Measurements from ENCODE around the gene LY6G6D. TPM values are rescaled to one million over a fixed set of nuclear protein-coding genes. Genes with fewer than 3 reads are reported as not detected.

The LY6G6D gene
- total and polyA plus RNA-seq, 2 donors (not counting 3 experiments of a cell fraction or from before 2014, with no cell fraction given) = not detected

GRCh38 chr6:31705931-31706330, 9.2 kb upstream of the LY6G6D start:
- Histone ChIP-seq H4K20me1 (replicated peaks; ENCODE audit: control insufficient read depth, extremely low read depth, insufficient read depth, low read length) (no peaks in the 10 kb centered on the region), H2AFZ (ENCODE audit: low read depth, low read length) (no peak overlapping the region), H3K4me2 (ENCODE audit: insufficient read depth, low read length) (no peak overlapping the region), H3K9me3 (replicated peaks; ENCODE audit: control insufficient read depth, insufficient read depth, low read length) (no peaks in the 10 kb centered on the region), H3K27ac (ENCODE audit: insufficient read depth, low read depth, low read length) (no peak overlapping the region), H3K36me3 (ENCODE audit: control insufficient read depth in 2 of 2, extremely low read depth in 1 of 2, insufficient read depth in 2 of 2, low read length in 2 of 2) (no peaks in the 10 kb centered on the region), H3K4me1 (ENCODE audit: control insufficient read depth, extremely low read depth, insufficient read depth, low read length) (peaks cover 15% of the 10 kb centered on the region), H3K9ac (replicated peaks; ENCODE audit: extremely low read depth, insufficient read depth, low read length) (no peak overlapping the region), H3K79me2 (ENCODE audit: control insufficient read depth, insufficient read depth, low read length) (peaks cover 18% of the 10 kb centered on the region), H3K9me1 (replicated peaks; ENCODE audit: control insufficient read depth, extremely low read depth, insufficient read depth, low read length) (no peaks in the 10 kb centered on the region), H3K4me3 (replicated peaks in 1 of 3; ENCODE audit: insufficient read depth in 1 of 3, low read depth in 1 of 3, low read length in 3 of 3) (no peak overlapping the region), H3K27me3 (ENCODE audit: control insufficient read depth in 2 of 2, insufficient read depth in 2 of 2, low read length in 2 of 2) (no peaks in the 10 kb centered on the region)
- ChIA-PET CTCF (no interaction called here), POLR2A (interaction anchor here (0.6 kb wide), 2 partner anchors 24 to 253 kb away, joined by 4 to 9 read pairs; partner anchors contain the start of gene SKIC2)
- TF ChIP-seq MYC (IDR thresholded peaks at IDR 0.05; ENCODE audit: low read depth, low read length) = no peak
- no peak for TF ChIP-seq POLR2A (IDR thresholded peaks at IDR 0.05; ENCODE audit: low read depth, low read length)
- TF ChIP-seq FOS (IDR thresholded peaks at IDR 0.05; ENCODE audit: borderline replicate concordance, insufficient read depth, low read length) = no peak
- TF ChIP-seq MAX (IDR thresholded peaks at IDR 0.05; ENCODE audit: insufficient read depth, insufficient read length) = no peak
- TF ChIP-seq EZH2 (IDR thresholded peaks at IDR 0.05; ENCODE audit: borderline replicate concordance, low read depth, low read length, severe bottlenecking) = no peak
- TF ChIP-seq JUN (IDR thresholded peaks at IDR 0.05; ENCODE audit: borderline replicate concordance, insufficient read depth, insufficient read length, low read depth) = no peak
- TF ChIP-seq CTCF (IDR thresholded peaks at IDR 0.05; ENCODE audit: extremely low read depth in 1 of 2, insufficient read depth in 1 of 2, low read depth in 1 of 2, low read length in 2 of 2) = no peak
- TF ChIP-seq GATA2 (IDR thresholded peaks at IDR 0.05; ENCODE audit: insufficient read depth, insufficient read length, low read depth, low read length) = no peak
- no peak for TF ChIP-seq POLR2AphosphoS5 (IDR thresholded peaks at IDR 0.05; ENCODE audit: insufficient read depth, low read depth, low read length)
- BruUV-seq (replicated peaks) = no TSS peak
- intact Hi-C loops (cut with micrococcal nuclease) = no loop called here
- dilution Hi-C loops (cut with MboI; ENCODE audit: extremely low pct_ligation_motif_present, low sequenced_read_pairs) = no loop called here
- no peak for FAIRE-seq
- no peak for DNase-seq (ENCODE audit: low read depth, low spot score)

Measured in endothelial cell of umbilical vein (primary cell).